IMR-90 (cell line): ENCODE measurements around the gene TRABD. TPM values are rescaled to one million over a fixed set of nuclear protein-coding genes. Genes with fewer than 3 reads are reported as not detected.
A peak's percentile ranks its signal among the peaks of the same experiment; 100 is the strongest.

ENCODE experiments used
- ATAC-seq: fragments of 200-7000 bp; cut with Tn5 transposase; 2 replicates; pipeline ENCODE4 v1.9.1; 2020; ENCODE audit warnings: low read depth, mild to moderate bottlenecking, moderate library complexity
- BruUV-seq: library from RNA; stranded (reverse); fragments of 400-500 nt; replicated peaks from 2 replicates; lab custom pipeline; 2021; lab: Mats Ljungman, UMichigan
- CTCF ChIA-PET: fragments of 300-600 bp; formaldehyde crosslinking; extraction: SDS; loops from one replicate; lab custom pipeline; 2021; ENCODE audit warnings: antibody characterized with exemption; lab: Yijun Ruan, JAX
- POLR2A ChIA-PET: fragments of 300-600 bp; sonication (Branson Sonifier 250); formaldehyde crosslinking; loops from one replicate; lab custom pipeline; 2022; ENCODE audit warnings: antibody characterized with exemption; ENCODE audit not compliant: unreplicated experiment; lab: Charles Lee
- DNase-seq: peaks from one replicate; pipeline ENCODE4 v3.0.0; 2013
- H2AFZ ChIP-seq: replicated peaks from 2 replicates; pipeline ENCODE3; 2013; ENCODE audit warnings: low read length, mild to moderate bottlenecking; ENCODE audit not compliant: poor library complexity
- H2AK5ac ChIP-seq: 2 replicates; pipeline ENCODE4 v1.6.1; 2013; ENCODE audit warnings: low read depth, low read length, inconsistent platforms
- H2AK9ac ChIP-seq: replicated peaks from 2 replicates; pipeline ENCODE3; 2013; ENCODE audit warnings: mild to moderate bottlenecking, low read depth, low read length, moderate library complexity; ENCODE audit not compliant: poor library complexity
- H2BK120ac ChIP-seq: 2 replicates; pipeline ENCODE4 v1.6.1; 2013; ENCODE audit warnings: low read depth, low read length, inconsistent platforms
- H2BK15ac ChIP-seq: 3 replicates; pipeline ENCODE4 v1.6.1; 2013; ENCODE audit warnings: low read depth, low read length, inconsistent platforms
- H2BK20ac ChIP-seq: 2 replicates; pipeline ENCODE4 v1.6.1; 2013; ENCODE audit warnings: low read depth, mild to moderate bottlenecking, inconsistent platforms, low read length, moderate library complexity
- H2BK5ac ChIP-seq: 2 replicates; pipeline ENCODE4 v1.6.1; 2013; ENCODE audit warnings: mild to moderate bottlenecking, low read depth, low read length, inconsistent platforms; ENCODE audit not compliant: poor library complexity, severe bottlenecking
- H3K14ac ChIP-seq: replicated peaks from 2 replicates; pipeline ENCODE4 v1.6.1; 2013; ENCODE audit warnings: low read depth, low read length, inconsistent platforms
- H3K18ac ChIP-seq: 2 replicates; pipeline ENCODE4 v1.6.1; 2013; ENCODE audit warnings: low read depth, low read length, control low read depth
- H3K23ac ChIP-seq: 2 replicates; pipeline ENCODE4 v1.6.1; 2013; ENCODE audit warnings: low read depth, low read length, inconsistent platforms
- H3K27ac ChIP-seq: 2 replicates; pipeline ENCODE4 v1.5.1; 2013; ENCODE audit warnings: mild to moderate bottlenecking, control low read depth, low read length; ENCODE audit not compliant: insufficient read depth
- H3K27me3 ChIP-seq: 2 replicates; pipeline ENCODE4 v1.6.1; 2013; ENCODE audit warnings: low read length; ENCODE audit not compliant: control insufficient read depth, insufficient read depth
- H3K36me3 ChIP-seq: 2 replicates; pipeline ENCODE4 v1.6.1; 2013; ENCODE audit warnings: low read length, mixed read lengths; ENCODE audit not compliant: control insufficient read depth, insufficient read depth
- H3K4ac ChIP-seq: 2 replicates; pipeline ENCODE4 v1.6.1; 2013; ENCODE audit warnings: low read depth, low read length, inconsistent platforms
- H3K4me1 ChIP-seq: 2 replicates; pipeline ENCODE4 v1.6.1; 2013; ENCODE audit warnings: low read length, mixed read lengths; ENCODE audit not compliant: control insufficient read depth, insufficient read depth
- H3K4me2 ChIP-seq: 2 replicates; pipeline ENCODE4 v1.6.1; 2013; ENCODE audit warnings: low read depth, mild to moderate bottlenecking, control low read depth, low read length, moderate library complexity
- H3K4me3 ChIP-seq: 2 replicates; pipeline ENCODE4 v1.5.1; 2013; ENCODE audit warnings: low read depth, mild to moderate bottlenecking, control low read depth, low read length, moderate library complexity; ENCODE audit not compliant: insufficient read depth
- H3K56ac ChIP-seq: 2 replicates; pipeline ENCODE4 v1.6.1; 2013; ENCODE audit warnings: low read length, inconsistent platforms; ENCODE audit not compliant: insufficient read depth; ENCODE audit errors: extremely low read depth
- H3K79me1 ChIP-seq, 2 experiments: 2 replicates each; pipeline ENCODE4 v1.6.1; 2013; ENCODE audit warnings: low read length in 2 of 2, inconsistent platforms in 1 of 2, low read depth in 1 of 2
- H3K9ac ChIP-seq: 2 replicates; pipeline ENCODE4 v1.6.1; 2013; ENCODE audit warnings: low read depth, low read length, control low read depth
- H3K9me1 ChIP-seq: 2 replicates; pipeline ENCODE4 v1.6.1; 2013; ENCODE audit warnings: low read length, inconsistent platforms; ENCODE audit not compliant: insufficient read depth
- H3K9me3 ChIP-seq: 2 replicates; pipeline ENCODE4 v1.6.1; 2013; ENCODE audit warnings: low read length; ENCODE audit not compliant: control insufficient read depth, insufficient read depth
- H4K20me1 ChIP-seq: 2 replicates; pipeline ENCODE4 v1.6.1; 2013; ENCODE audit warnings: low read length, inconsistent platforms; ENCODE audit not compliant: insufficient read depth
- H4K5ac ChIP-seq: 2 replicates; pipeline ENCODE4 v1.6.1; 2013; ENCODE audit warnings: mild to moderate bottlenecking, low read depth, low read length, control low read depth
- H4K8ac ChIP-seq, 2 experiments: 2 replicates each; pipeline ENCODE4 v1.6.1; 2013; ENCODE audit warnings: low read depth in 2 of 2, low read length in 2 of 2, control low read depth in 1 of 2, inconsistent platforms in 1 of 2
- H4K91ac ChIP-seq: 2 replicates; pipeline ENCODE4 v1.6.1; 2013; ENCODE audit warnings: low read depth, low read length, inconsistent platforms; ENCODE audit not compliant: insufficient read depth
- CEBPB ChIP-seq: IDR thresholded peaks from 2 replicates; pipeline ENCODE4 v1.6.1; 2012; ENCODE audit warnings: low read depth, low read length, improper control_type of control experiment
- CHD1 ChIP-seq: IDR thresholded peaks from 2 replicates; pipeline ENCODE4 v1.6.1; 2012; ENCODE audit warnings: low read depth, low read length, improper control_type of control experiment
- SMC3 ChIP-seq: fragments of 150-350 bp; IDR thresholded peaks from 2 replicates; pipeline ENCODE4 v1.6.1; 2016; ENCODE audit warnings: low read depth, mild to moderate bottlenecking, antibody characterized with exemption, low read length, moderate library complexity
- WGBS, 2 experiments: methylation state at CpG; one replicate each; pipeline versions ENCODE4 v1.1.5 to v1.1.7; 2013; ENCODE audit warnings: missing lambda C conversion rate in 2 of 2; ENCODE audit not compliant: insufficient read length in 1 of 2; ENCODE audit errors: extremely low coverage in 2 of 2; 5-methylcytosine and 5-hydroxymethylcytosine counted together
- dilution Hi-C: fragments of 300-500 bp; cut with HindIII; formaldehyde crosslinking; loops from one replicate; pipeline ENCODE4 v1.14.3; 2018; ENCODE audit warnings: low sequenced_read_pairs; ENCODE audit not compliant: unreplicated experiment
- in situ Hi-C: fragments of 300-500 bp; cut with MboI; formaldehyde crosslinking; loops from 3 replicates; pipeline ENCODE4 v1.14.3; 2019; ENCODE audit warnings: low sequenced_read_pairs, inconsistent platforms, mixed read lengths
- intact Hi-C: fragments of 100-400 bp; cut with micrococcal nuclease; formaldehyde crosslinking; loops from 2 replicates; pipeline ENCODE4 v1.10.0; 2022
- polyA plus RNA-seq, 3 experiments: library from polyadenylated mRNA; depleted of rRNA; stranded (reverse); fragments of >200 nt; gene quantifications; 2 replicates each; pipeline ENCODE4 v1.2.3, GENCODE V29; 2012; ENCODE audit warnings: low replicate concordance in 1 of 3
- total RNA-seq: library from RNA; depleted of rRNA; stranded (reverse); fragments of >200 nt; gene quantifications from 2 replicates; pipeline ENCODE4 v1.2.3, GENCODE V29; 2012

The TRABD gene
- total and polyA plus RNA-seq, 2 of the 4 experiments (the other 2 are of a cell fraction) = 13.4 to 42.7 TPM

- Histone ChIP-seq H3K4me3 (no peak overlapping the region), H3K9me1 (peaks cover 2% of the 10 kb centered on the region; the same call in 1 of the 2 replicates), H3K4me2 (no peak overlapping the region), H3K18ac (no peak overlapping the region), H3K27ac (no peak overlapping the region), H3K27me3 (peaks cover 4% of the 10 kb centered on the region), H2BK15ac (no peak overlapping the region), H4K5ac (no peak overlapping the region), H2BK5ac (no peak overlapping the region), H3K36me3 (peaks cover 11% of the 10 kb centered on the region; the same call in 1 of the 2 replicates), H3K23ac (no peak overlapping the region), H3K79me1 (no peaks in the 10 kb centered on the region), H2AK9ac (no peak overlapping the region), H3K9ac (no peak overlapping the region), H2BK120ac (no peak overlapping the region), H3K9me3 (no peaks in the 10 kb centered on the region), H4K91ac (no peak overlapping the region), H2AK5ac (no peak overlapping the region), H4K8ac (no peak overlapping the region), H3K4ac (no peak overlapping the region), H3K56ac (no peak overlapping the region), H3K14ac (no peak overlapping the region), H2AFZ (no peak overlapping the region), H3K4me1 (peaks cover 18% of the 10 kb centered on the region), H4K20me1 (peaks cover 11% of the 10 kb centered on the region), H2BK20ac (no peak overlapping the region)
- no peak for TF ChIP-seq CHD1
- peak; percentile 90 for TF ChIP-seq CEBPB
- no peak for TF ChIP-seq SMC3
- ChIA-PET CTCF (no interaction called here), POLR2A (no interaction called here)
- in situ Hi-C loops = no loop called here
- ATAC-seq (no peak), DNase-seq (no peak)
- no CpG with 5 or more reads among the region's 3 CpGs for WGBS, 2 experiments
- BruUV-seq = no TSS peak
- dilution Hi-C loops = no loop called here
- intact Hi-C loops = loop anchor here (5.0 kb wide), 1 partner anchor 53 kb away; the partner anchor contains the start of gene MLC1
These were observed 45.1 kb upstream of the TRABD start for GRCh38 chr22:50140615-50141014.
